Smooth muscle cell (in vitro differentiated cells): ENCODE measurements around the gene PDLIM3. TPM values are rescaled to one million over a fixed set of nuclear protein-coding genes. Genes with fewer than 3 reads are reported as not detected.

Source experiments
- DNase-seq: peaks from one replicate; lab custom pipeline; 2025; ENCODE audit not compliant: unreplicated experiment; lab: John Stamatoyannopoulos, UW
- H2AFZ ChIP-seq: fragments of 200-600 bp; sonication (generic); 2 replicates; pipeline ENCODE4 v1.6.0; 2016; ENCODE audit warnings: antibody characterized with exemption, low read depth, mild to moderate bottlenecking
- H3F3A ChIP-seq: fragments of 200-600 bp; sonication (generic); 2 replicates; pipeline ENCODE4 v1.6.0; 2017; ENCODE audit warnings: antibody characterized with exemption, low read depth
- H3K27ac ChIP-seq: fragments of 200-600 bp; sonication (generic); 2 replicates; pipeline ENCODE4 v1.5.1; 2016; ENCODE audit warnings: low read depth, mild to moderate bottlenecking
- H3K27me3 ChIP-seq: fragments of 200-600 bp; sonication (generic); 2 replicates; pipeline ENCODE4 v1.6.1; 2016; ENCODE audit warnings: low read depth, mild to moderate bottlenecking
- H3K36me3 ChIP-seq: fragments of 200-600 bp; sonication (generic); 2 replicates; pipeline ENCODE4 v1.5.1; 2016; ENCODE audit warnings: low read depth
- H3K4me1 ChIP-seq: fragments of 200-600 bp; sonication (generic); 2 replicates; pipeline ENCODE4 v1.5.1; 2016; ENCODE audit warnings: low read depth
- H3K4me2 ChIP-seq: fragments of 200-600 bp; sonication (generic); 2 replicates; pipeline ENCODE4 v1.6.0; 2016; ENCODE audit warnings: mild to moderate bottlenecking
- H3K4me3 ChIP-seq: fragments of 200-600 bp; sonication (generic); 2 replicates; pipeline ENCODE4 v1.5.1; 2016; ENCODE audit warnings: mild to moderate bottlenecking
- H3K79me2 ChIP-seq: fragments of 200-600 bp; sonication (generic); 2 replicates; pipeline ENCODE4 v1.6.0; 2016; ENCODE audit warnings: low read depth, mild to moderate bottlenecking
- H3K9ac ChIP-seq: fragments of 200-600 bp; sonication (generic); 2 replicates; pipeline ENCODE4 v1.6.0; 2016; ENCODE audit warnings: low read depth
- H3K9me3 ChIP-seq: fragments of 200-600 bp; sonication (generic); replicated peaks from 2 replicates; pipeline ENCODE4 v1.5.1; 2016; ENCODE audit warnings: low read depth
- H4K20me1 ChIP-seq: fragments of 200-600 bp; sonication (generic); 2 replicates; pipeline ENCODE4 v1.6.0; 2016; ENCODE audit warnings: low read depth
- CTCF ChIP-seq: fragments of 200-600 bp; sonication (generic); IDR thresholded peaks from 2 replicates; pipeline ENCODE4 v1.5.1; 2017; ENCODE audit warnings: borderline replicate concordance, mild to moderate bottlenecking, antibody characterized with exemption; ENCODE audit not compliant: insufficient read depth, poor library complexity, severe bottlenecking
- WGBS: methylation state at CpG from one replicate; pipeline ENCODE4 v1.1.7; 2016; ENCODE audit warnings: low lambda C conversion rate; 5-methylcytosine and 5-hydroxymethylcytosine counted together
- polyA plus RNA-seq: library from polyadenylated mRNA; unstranded; fragments of >200 nt; fragmentation: Nextera tagmentation; extraction: Ambion mirVana; gene quantifications from 2 replicates; pipeline ENCODE4 v1.2.1, GENCODE V29; 2016
- total RNA-seq: library from RNA; depleted of rRNA; stranded (reverse); fragments of >200 nt; gene quantifications from 2 replicates; pipeline ENCODE4 v1.2.3, GENCODE V29; 2014

Gene PDLIM3
- total and polyA plus RNA-seq, 2 experiments from 2014 or later: 356 to 691 TPM

- no peaks in the 10 kb centered on the region for H3K36me3 ChIP-seq
- no peak for TF ChIP-seq CTCF
- H3F3A ChIP-seq: no peaks in the 10 kb centered on the region
- no peaks in the 10 kb centered on the region for H4K20me1 ChIP-seq
- no peak overlapping the region for H3K4me3 ChIP-seq
- H3K9ac ChIP-seq: no peak overlapping the region
- no peak overlapping the region for H2AFZ ChIP-seq
- no peak overlapping the region for H3K4me2 ChIP-seq
- H3K27me3 ChIP-seq: no peaks in the 10 kb centered on the region
- DNase-seq: no peak
- 68% methylated on average over 4 of the region's 4 CpGs for WGBS
- H3K4me1 ChIP-seq: no peaks in the 10 kb centered on the region
- H3K79me2 ChIP-seq: no peaks in the 10 kb centered on the region
- H3K9me3 ChIP-seq: no peaks in the 10 kb centered on the region
- no peak overlapping the region for H3K27ac ChIP-seq
These were observed 68.2 kb downstream of the PDLIM3 start for GRCh38 chr4:185467101-185467500.

- no peaks in the 10 kb centered on the region for H4K20me1 ChIP-seq
- H3K4me3 ChIP-seq: no peak overlapping the region
- DNase-seq: no peak
- H3F3A ChIP-seq: no peaks in the 10 kb centered on the region
- H3K27me3 ChIP-seq: no peaks in the 10 kb centered on the region
- H3K9me3 ChIP-seq: no peaks in the 10 kb centered on the region
- H3K4me2 ChIP-seq: no peak overlapping the region
- no peaks in the 10 kb centered on the region for H3K4me1 ChIP-seq
- no peak overlapping the region for H2AFZ ChIP-seq
- no peak for TF ChIP-seq CTCF
- 93% methylated on average over 3 of the region's 3 CpGs for WGBS
- no peaks in the 10 kb centered on the region for H3K79me2 ChIP-seq
- no peak overlapping the region for H3K27ac ChIP-seq
- no peaks in the 10 kb centered on the region for H3K36me3 ChIP-seq
- no peak overlapping the region for H3K9ac ChIP-seq
These were observed 69.6 kb downstream of the PDLIM3 start for GRCh38 chr4:185465707-185466106.

- H3K9me3 ChIP-seq: no peaks in the 10 kb centered on the region
These were observed 70.4 kb downstream of the PDLIM3 start for GRCh38 chr4:185464887-185465286.

More at GRCh38 chr4:185464887-185465286, 70.4 kb downstream of the PDLIM3 start:
- WGBS: 62% methylated on average over 1 of the region's 1 CpG
- Histone ChIP-seq H4K20me1 (no peaks in the 10 kb centered on the region), H3K36me3 (no peaks in the 10 kb centered on the region), H3F3A (no peaks in the 10 kb centered on the region), H3K79me2 (no peaks in the 10 kb centered on the region), H3K27ac (no peak overlapping the region), H3K27me3 (no peaks in the 10 kb centered on the region), H3K4me1 (no peaks in the 10 kb centered on the region), H2AFZ (no peak overlapping the region), H3K4me2 (no peak overlapping the region), H3K9ac (no peak overlapping the region), H3K4me3 (no peak overlapping the region)
- no peak for DNase-seq
- no peak for TF ChIP-seq CTCF
